ENCODE data around the gene APLP2. TPM values are rescaled to one million over a fixed set of nuclear protein-coding genes. Genes with fewer than 3 reads are reported as not detected.

Gene APLP2
- total and polyA plus RNA-seq, 2 of the 4 experiments (the other 2 are of a cell fraction), result 127 to 235 TPM

- CTCF ChIA-PET, result no interaction called here
- dilution Hi-C loops (cut with HindIII; ENCODE audit: low sequenced_read_pairs, unreplicated experiment), result no loop called here
- ATAC-seq (ENCODE audit: low read depth), result no peak
These were observed 81.5 kb downstream of the APLP2 start for GRCh38 chr11:130151196-130151595.

More at GRCh38 chr11:130151196-130151595, 81.5 kb downstream of the APLP2 start:
- Histone ChIP-seq H3K23ac (ENCODE audit: low read depth, low read length) (no peak overlapping the region), H3K14ac (replicated peaks; ENCODE audit: low read depth, low read length) (no peak overlapping the region), H3K9me3 (ENCODE audit: control insufficient read depth, insufficient read depth, low read length) (no peaks in the 10 kb centered on the region), H2BK20ac (ENCODE audit: low read depth, low read length) (no peak overlapping the region), H2BK15ac (ENCODE audit: low read depth, low read length) (no peak overlapping the region), H3K4me1 (ENCODE audit: control insufficient read depth, insufficient read depth, low read length) (no peaks in the 10 kb centered on the region; the same call in 1 of the 2 replicates), H3K27me3 (ENCODE audit: control insufficient read depth, insufficient read depth, low read length) (peaks cover 3% of the 10 kb centered on the region), H4K20me1 (ENCODE audit: insufficient read depth, low read length) (no peaks in the 10 kb centered on the region), H3K56ac (ENCODE audit: extremely low read depth, insufficient read depth, low read length) (no peak overlapping the region), H2AK5ac (ENCODE audit: low read depth, low read length) (no peak overlapping the region), H4K8ac (ENCODE audit: low read depth in 2 of 2, low read length in 2 of 2) (no peak overlapping the region), H2AK9ac (replicated peaks; ENCODE audit: low read depth, low read length, poor library complexity) (no peak overlapping the region), H2BK120ac (ENCODE audit: low read depth, low read length) (no peak overlapping the region), H4K5ac (ENCODE audit: low read depth, low read length) (no peak overlapping the region), H3K18ac (ENCODE audit: low read depth, low read length) (no peak overlapping the region), H3K27ac (ENCODE audit: insufficient read depth, low read length) (no peak overlapping the region), H3K9me1 (ENCODE audit: insufficient read depth, low read length) (no peaks in the 10 kb centered on the region), H3K79me1 (ENCODE audit: low read depth in 1 of 2, low read length in 2 of 2) (no peaks in the 10 kb centered on the region), H2AFZ (replicated peaks; ENCODE audit: low read length, poor library complexity) (no peak overlapping the region), H3K4me2 (ENCODE audit: low read depth, low read length) (no peak overlapping the region), H3K36me3 (ENCODE audit: control insufficient read depth, insufficient read depth, low read length) (0 out of 2 replicates have a peak, but pooled peaks cover 2% of the 10 kb centered on the region), H2BK5ac (ENCODE audit: low read depth, low read length, poor library complexity, severe bottlenecking) (no peak overlapping the region), H3K4ac (ENCODE audit: low read depth, low read length) (no peak overlapping the region), H3K9ac (ENCODE audit: low read depth, low read length) (no peak overlapping the region), H4K91ac (ENCODE audit: insufficient read depth, low read depth, low read length) (no peak overlapping the region), H3K4me3 (ENCODE audit: insufficient read depth, low read depth, low read length) (no peak overlapping the region)
- WGBS, 2 experiments (ENCODE audit: extremely low coverage in 2 of 2, insufficient read length in 1 of 2), result no CpG with 5 or more reads among the region's 1 CpG
- no peak for DNase-seq
- in situ Hi-C loops (cut with MboI; ENCODE audit: low sequenced_read_pairs), result no loop called here
- intact Hi-C loops (cut with micrococcal nuclease), result no loop called here
- TF ChIP-seq CEBPB (IDR thresholded peaks at IDR 0.05; ENCODE audit: low read depth, low read length), result no peak
- TF ChIP-seq BHLHE40 (IDR thresholded peaks at IDR 0.05; ENCODE audit: low read depth, low read length), result no peak
- no peak for TF ChIP-seq MAZ (IDR thresholded peaks at IDR 0.05; ENCODE audit: borderline replicate concordance, low read depth, low read length)
- TF ChIP-seq MAFK (IDR thresholded peaks at IDR 0.05; ENCODE audit: low read depth, low read length), result no peak
- no peak for TF ChIP-seq RAD21 (IDR thresholded peaks at IDR 0.05; ENCODE audit: low read length)
- no peak for TF ChIP-seq CTCF (conservative IDR thresholded peaks at IDR 0.05; ENCODE audit: low read depth, low read length)
- TF ChIP-seq MXI1 (IDR thresholded peaks at IDR 0.05; ENCODE audit: borderline replicate concordance, low read depth, low read length), result no peak
- TF ChIP-seq NFE2L2 (IDR thresholded peaks at IDR 0.05; ENCODE audit: low read depth, low read length), result no peak
- no peak for TF ChIP-seq RCOR1 (IDR thresholded peaks at IDR 0.05; ENCODE audit: insufficient replicate concordance, low read length)
- no peak for TF ChIP-seq FOS (IDR thresholded peaks at IDR 0.05; ENCODE audit: low read depth, low read length)
- no peak for TF ChIP-seq POLR2A (IDR thresholded peaks at IDR 0.05; ENCODE audit: low read depth, low read length)
- TF ChIP-seq RFX5 (IDR thresholded peaks at IDR 0.05; ENCODE audit: low read depth, low read length), result no peak
- TF ChIP-seq CHD1 (IDR thresholded peaks at IDR 0.05; ENCODE audit: low read depth, low read length), result no peak
- TF ChIP-seq ELK1 (IDR thresholded peaks at IDR 0.05; ENCODE audit: borderline replicate concordance, low read depth, low read length), result no peak
- no peak for TF ChIP-seq SMC3 (IDR thresholded peaks at IDR 0.05; ENCODE audit: low read depth, low read length)
- TF ChIP-seq, protein P1, sequence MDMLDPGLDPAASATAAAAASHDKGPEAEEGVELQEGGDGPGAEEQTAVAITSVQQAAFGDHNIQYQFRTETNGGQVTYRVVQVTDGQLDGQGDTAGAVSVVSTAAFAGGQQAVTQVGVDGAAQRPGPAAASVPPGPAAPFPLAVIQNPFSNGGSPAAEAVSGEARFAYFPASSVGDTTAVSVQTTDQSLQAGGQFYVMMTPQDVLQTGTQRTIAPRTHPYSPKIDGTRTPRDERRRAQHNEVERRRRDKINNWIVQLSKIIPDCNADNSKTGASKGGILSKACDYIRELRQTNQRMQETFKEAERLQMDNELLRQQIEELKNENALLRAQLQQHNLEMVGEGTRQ (IDR thresholded peaks at IDR 0.05; ENCODE audit: low read depth, low read length), result no peak
- no TSS peak for BruUV-seq (replicated peaks)
- POLR2A ChIA-PET (ENCODE audit: unreplicated experiment), result no interaction called here
